Mammary epithelial cell (primary cell): ENCODE results near the gene CDH6.

ENCODE experiments used
- EZH2 ChIP-seq: IDR thresholded peaks from 2 replicates; pipeline ENCODE4 v1.6.1; 2012; ENCODE audit warnings: low read length, inconsistent platforms, borderline replicate concordance
- TF ChIP-seq, protein P1 (sequence below), 2 donors: IDR thresholded peaks in 1 of 2; conservative IDR thresholded peaks in 1 of 2; 2 replicates each; pipeline ENCODE4 v1.5.1; 2011 to 2012; ENCODE audit warnings: inconsistent platforms in 2 of 2, low read length in 2 of 2, mild to moderate bottlenecking in 2 of 2, control low read depth in 1 of 2, low read depth in 1 of 2; ENCODE audit not compliant: insufficient read depth in 1 of 2; ENCODE audit errors: extremely low read depth in 1 of 2

DNA sequence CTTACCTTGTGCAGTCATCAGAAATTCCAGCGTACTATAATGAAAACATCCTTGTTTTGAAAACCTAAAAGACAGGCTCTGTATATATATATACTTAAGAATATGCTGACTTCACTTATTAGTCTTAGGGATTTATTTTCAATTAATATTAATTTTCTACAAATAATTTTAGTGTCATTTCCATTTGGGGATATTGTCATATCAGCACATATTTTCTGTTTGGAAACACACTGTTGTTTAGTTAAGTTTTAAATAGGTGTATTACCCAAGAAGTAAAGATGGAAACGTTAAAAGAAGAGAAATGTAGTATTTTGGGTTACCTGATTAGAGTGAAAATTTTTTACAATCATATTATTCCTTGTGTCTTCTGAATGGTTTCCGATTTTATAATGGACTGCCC is 131.4 kb downstream of the CDH6 start:
- TF ChIP-seq, protein P1, sequence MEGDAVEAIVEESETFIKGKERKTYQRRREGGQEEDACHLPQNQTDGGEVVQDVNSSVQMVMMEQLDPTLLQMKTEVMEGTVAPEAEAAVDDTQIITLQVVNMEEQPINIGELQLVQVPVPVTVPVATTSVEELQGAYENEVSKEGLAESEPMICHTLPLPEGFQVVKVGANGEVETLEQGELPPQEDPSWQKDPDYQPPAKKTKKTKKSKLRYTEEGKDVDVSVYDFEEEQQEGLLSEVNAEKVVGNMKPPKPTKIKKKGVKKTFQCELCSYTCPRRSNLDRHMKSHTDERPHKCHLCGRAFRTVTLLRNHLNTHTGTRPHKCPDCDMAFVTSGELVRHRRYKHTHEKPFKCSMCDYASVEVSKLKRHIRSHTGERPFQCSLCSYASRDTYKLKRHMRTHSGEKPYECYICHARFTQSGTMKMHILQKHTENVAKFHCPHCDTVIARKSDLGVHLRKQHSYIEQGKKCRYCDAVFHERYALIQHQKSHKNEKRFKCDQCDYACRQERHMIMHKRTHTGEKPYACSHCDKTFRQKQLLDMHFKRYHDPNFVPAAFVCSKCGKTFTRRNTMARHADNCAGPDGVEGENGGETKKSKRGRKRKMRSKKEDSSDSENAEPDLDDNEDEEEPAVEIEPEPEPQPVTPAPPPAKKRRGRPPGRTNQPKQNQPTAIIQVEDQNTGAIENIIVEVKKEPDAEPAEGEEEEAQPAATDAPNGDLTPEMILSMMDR (conservative IDR thresholded peaks at IDR 0.05 in 1 of 2, IDR thresholded peaks at IDR 0.05 in 1 of 2; ENCODE audit: extremely low read depth in 1 of 2, insufficient read depth in 1 of 2, low read depth in 1 of 2, low read length in 2 of 2), result no peak
- no peak for TF ChIP-seq EZH2
